GM23338 (cell line): ENCODE data around the gene SPNS3. TPM values are rescaled to one million over a fixed set of nuclear protein-coding genes. Genes with fewer than 3 reads are reported as not detected.

Experiments used
- ATAC-seq: fragments of 200-7000 bp; cut with Tn5 transposase; 3 replicates; pipeline ENCODE4 v1.9.1; 2020
- DNase-seq: peaks from one replicate; pipeline ENCODE4 v3.0.0-alpha.2; 2015; ENCODE audit warnings: low spot score
- H2AFZ ChIP-seq: fragments of 200-600 bp; sonication (generic); 2 replicates; pipeline ENCODE4 v1.8.0; 2016; ENCODE audit warnings: antibody characterized with exemption, mild to moderate bottlenecking, moderate library complexity
- H3F3A ChIP-seq: fragments of 200-600 bp; sonication (generic); replicated peaks from 2 replicates; pipeline ENCODE4 v1.8.0; 2017; ENCODE audit warnings: antibody characterized with exemption, mixed run types, low read depth
- H3K27ac ChIP-seq: fragments of 200-600 bp; sonication (generic); 2 replicates; pipeline ENCODE4 v1.6.1; 2016; ENCODE audit warnings: low read depth
- H3K27me3 ChIP-seq: fragments of 200-600 bp; sonication (generic); 2 replicates; pipeline ENCODE4 v1.8.0; 2016; ENCODE audit warnings: mild to moderate bottlenecking, mixed run types, moderate library complexity; ENCODE audit not compliant: insufficient read depth
- H3K36me3 ChIP-seq: fragments of 200-600 bp; sonication (generic); 2 replicates; pipeline ENCODE4 v1.8.0; 2016; ENCODE audit warnings: mild to moderate bottlenecking; ENCODE audit not compliant: insufficient read depth
- H3K4me1 ChIP-seq: fragments of 200-600 bp; sonication (generic); 2 replicates; pipeline ENCODE4 v1.8.0; 2016; ENCODE audit warnings: mild to moderate bottlenecking, moderate library complexity; ENCODE audit not compliant: insufficient read depth
- H3K4me2 ChIP-seq: fragments of 200-600 bp; sonication (generic); 2 replicates; pipeline ENCODE4 v1.7.1; 2017; ENCODE audit warnings: mixed run types
- H3K4me3 ChIP-seq: fragments of 200-600 bp; sonication (generic); 2 replicates; pipeline ENCODE4 v1.6.1; 2016; ENCODE audit warnings: mixed run types
- H3K79me2 ChIP-seq: fragments of 200-600 bp; sonication (generic); replicated peaks from 2 replicates; pipeline ENCODE4 v1.8.0; 2017; ENCODE audit warnings: mild to moderate bottlenecking; ENCODE audit not compliant: insufficient read depth
- H3K9me2 ChIP-seq: fragments of 200-600 bp; sonication (generic); 2 replicates; pipeline ENCODE4 v1.8.0; 2017; ENCODE audit not compliant: insufficient read depth
- H4K20me1 ChIP-seq: fragments of 200-600 bp; sonication (generic); replicated peaks from 2 replicates; pipeline ENCODE4 v1.8.0; 2017; ENCODE audit warnings: mild to moderate bottlenecking; ENCODE audit not compliant: insufficient read depth
- H3K27ac Mint-ChIP-seq: 2 replicates; pipeline ENCODE4 v1.8.0; 2020; ENCODE audit warnings: inconsistent platforms, mild to moderate bottlenecking, moderate library complexity, mixed read lengths
- H3K27me3 Mint-ChIP-seq: 3 replicates; pipeline ENCODE4 v1.8.0; 2022; ENCODE audit warnings: low read depth, mild to moderate bottlenecking, moderate library complexity, mixed read lengths, inconsistent platforms; ENCODE audit not compliant: insufficient read depth, poor library complexity
- H3K36me3 Mint-ChIP-seq: 3 replicates; pipeline ENCODE4 v1.8.0; 2021; ENCODE audit warnings: low read depth, mild to moderate bottlenecking, inconsistent platforms, moderate library complexity, mixed read lengths
- H3K4me1 Mint-ChIP-seq: 3 replicates; pipeline ENCODE4 v1.8.0; 2020; ENCODE audit warnings: mild to moderate bottlenecking, inconsistent platforms, mixed read lengths
- H3K4me3 Mint-ChIP-seq: 3 replicates; pipeline ENCODE4 v1.8.0; 2021; ENCODE audit warnings: moderate library complexity, mild to moderate bottlenecking, inconsistent platforms, mixed read lengths
- H3K9me3 Mint-ChIP-seq: 3 replicates; pipeline ENCODE4 v1.8.0; 2020; ENCODE audit warnings: moderate library complexity, mild to moderate bottlenecking, inconsistent platforms, mixed read lengths
- CREB1 ChIP-seq: fragments of 250-450 bp; sonication (Bioruptor Pico); IDR thresholded peaks from 2 replicates; pipeline ENCODE4 v1.5.0; 2020; ENCODE audit warnings: low read depth, mild to moderate bottlenecking, moderate library complexity
- EZH2 ChIP-seq: fragments of 200-600 bp; sonication (generic); IDR thresholded peaks from one replicate; pipeline ENCODE4 v1.8.0; 2017; ENCODE audit warnings: antibody characterized with exemption, mild to moderate bottlenecking, low read depth; ENCODE audit not compliant: unreplicated experiment
- EZH2phosphoT487 ChIP-seq: fragments of 200-600 bp; sonication (generic); IDR thresholded peaks from one replicate; pipeline ENCODE4 v1.8.1; 2018; ENCODE audit warnings: antibody characterized with exemption; ENCODE audit not compliant: unreplicated experiment
- NANOG ChIP-seq: IDR thresholded peaks from 2 replicates; pipeline ENCODE4 v1.6.1; 2016; ENCODE audit warnings: antibody characterized with exemption, borderline replicate concordance
- POLR2AphosphoS5 ChIP-seq: IDR thresholded peaks from 2 replicates; pipeline ENCODE4 v1.6.1; 2016; ENCODE audit warnings: antibody characterized with exemption, low read depth
- ZNF331 ChIP-seq: fragments of 250-450 bp; sonication (Bioruptor Pico); IDR thresholded peaks from 2 replicates; pipeline ENCODE4 v1.5.0; 2020; ENCODE audit warnings: low read depth, mild to moderate bottlenecking, moderate library complexity
- polyA plus RNA-seq: library from polyadenylated mRNA; unstranded; fragments of >200 nt; fragmentation: Nextera tagmentation; extraction: Ambion mirVana; gene quantifications from 2 replicates; pipeline ENCODE4 v1.2.1, GENCODE V29; 2016
- total RNA-seq: library from RNA; depleted of rRNA; stranded (reverse); fragments of >200 nt; shearing (Covaris generic); gene quantifications from 2 replicates; pipeline ENCODE4 v1.2.3, GENCODE V29; 2014
- TF ChIP-seq, protein P1 (sequence below), 2 experiments: fragments of 200-600 bp in 1 of 2; sonication (generic) in 1 of 2; conservative IDR thresholded peaks; 2 replicates each; pipeline versions ENCODE4 v1.5.1 to v1.6.1; 2016 to 2017; ENCODE audit warnings: antibody characterized with exemption in 2 of 2, low read depth in 2 of 2, mild to moderate bottlenecking in 2 of 2, moderate library complexity in 1 of 2
- TF ChIP-seq, protein P2 (sequence below): IDR thresholded peaks from one replicate; pipeline ENCODE4 v1.6.1; 2018; ENCODE audit warnings: antibody characterized with exemption; ENCODE audit not compliant: unreplicated experiment

Gene SPNS3
- total and polyA plus RNA-seq, 2 experiments from 2014 or later: not detected

DNA sequence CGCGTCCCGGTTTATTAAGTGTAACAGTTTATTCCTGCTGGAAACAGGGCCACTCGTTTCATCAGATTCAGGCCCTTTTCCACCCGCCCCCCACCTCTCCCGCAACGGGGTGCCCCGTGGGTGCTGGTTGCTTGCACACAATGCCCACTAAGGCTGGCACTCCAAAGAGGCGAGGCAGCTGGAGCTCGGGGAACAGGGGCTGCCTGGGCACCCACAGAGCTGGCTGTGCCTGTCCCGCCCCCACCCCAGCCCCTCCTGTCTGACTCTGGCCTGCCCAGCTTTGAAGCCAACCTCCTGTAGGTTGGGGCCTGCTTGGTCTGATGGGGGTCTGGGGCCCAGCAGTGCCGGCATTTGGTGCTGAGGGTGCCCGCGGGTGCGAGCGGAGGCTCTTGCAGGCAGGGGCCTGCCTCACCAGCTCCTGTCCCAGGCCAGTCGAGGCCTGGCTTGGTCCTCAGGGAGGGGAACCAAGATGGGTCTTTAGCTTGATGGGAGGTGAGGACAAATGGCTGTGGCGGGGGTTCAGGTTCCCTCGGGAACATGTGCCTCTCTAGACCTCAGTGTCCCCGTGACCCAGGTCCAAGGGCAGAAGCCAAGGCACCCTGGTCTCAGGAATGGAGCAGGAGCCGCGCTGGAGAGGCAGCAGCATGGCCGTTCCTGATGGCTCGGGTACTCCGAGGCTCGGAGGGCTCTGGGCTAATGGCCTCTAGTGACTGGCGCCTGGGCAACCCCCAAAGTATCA is 101.4 kb downstream of the SPNS3 start:
- no peak overlapping the region for H3K27ac ChIP-seq
- ATAC-seq (peak; percentile 11), DNase-seq (peak; percentile 43)
- TF ChIP-seq, protein P1, sequence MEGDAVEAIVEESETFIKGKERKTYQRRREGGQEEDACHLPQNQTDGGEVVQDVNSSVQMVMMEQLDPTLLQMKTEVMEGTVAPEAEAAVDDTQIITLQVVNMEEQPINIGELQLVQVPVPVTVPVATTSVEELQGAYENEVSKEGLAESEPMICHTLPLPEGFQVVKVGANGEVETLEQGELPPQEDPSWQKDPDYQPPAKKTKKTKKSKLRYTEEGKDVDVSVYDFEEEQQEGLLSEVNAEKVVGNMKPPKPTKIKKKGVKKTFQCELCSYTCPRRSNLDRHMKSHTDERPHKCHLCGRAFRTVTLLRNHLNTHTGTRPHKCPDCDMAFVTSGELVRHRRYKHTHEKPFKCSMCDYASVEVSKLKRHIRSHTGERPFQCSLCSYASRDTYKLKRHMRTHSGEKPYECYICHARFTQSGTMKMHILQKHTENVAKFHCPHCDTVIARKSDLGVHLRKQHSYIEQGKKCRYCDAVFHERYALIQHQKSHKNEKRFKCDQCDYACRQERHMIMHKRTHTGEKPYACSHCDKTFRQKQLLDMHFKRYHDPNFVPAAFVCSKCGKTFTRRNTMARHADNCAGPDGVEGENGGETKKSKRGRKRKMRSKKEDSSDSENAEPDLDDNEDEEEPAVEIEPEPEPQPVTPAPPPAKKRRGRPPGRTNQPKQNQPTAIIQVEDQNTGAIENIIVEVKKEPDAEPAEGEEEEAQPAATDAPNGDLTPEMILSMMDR (conservative IDR thresholded peaks at IDR 0.05; ENCODE audit: low read depth in 2 of 2): no peak
- TF ChIP-seq CREB1 (CRISPR knock-in tag) (no peak), EZH2 (no peak), ZNF331 (no peak), POLR2AphosphoS5 (peak; percentile 19; the same call in 1 of the 2 replicates), EZH2phosphoT487 (no peak), NANOG (no peak)
- TF ChIP-seq, protein P2, sequence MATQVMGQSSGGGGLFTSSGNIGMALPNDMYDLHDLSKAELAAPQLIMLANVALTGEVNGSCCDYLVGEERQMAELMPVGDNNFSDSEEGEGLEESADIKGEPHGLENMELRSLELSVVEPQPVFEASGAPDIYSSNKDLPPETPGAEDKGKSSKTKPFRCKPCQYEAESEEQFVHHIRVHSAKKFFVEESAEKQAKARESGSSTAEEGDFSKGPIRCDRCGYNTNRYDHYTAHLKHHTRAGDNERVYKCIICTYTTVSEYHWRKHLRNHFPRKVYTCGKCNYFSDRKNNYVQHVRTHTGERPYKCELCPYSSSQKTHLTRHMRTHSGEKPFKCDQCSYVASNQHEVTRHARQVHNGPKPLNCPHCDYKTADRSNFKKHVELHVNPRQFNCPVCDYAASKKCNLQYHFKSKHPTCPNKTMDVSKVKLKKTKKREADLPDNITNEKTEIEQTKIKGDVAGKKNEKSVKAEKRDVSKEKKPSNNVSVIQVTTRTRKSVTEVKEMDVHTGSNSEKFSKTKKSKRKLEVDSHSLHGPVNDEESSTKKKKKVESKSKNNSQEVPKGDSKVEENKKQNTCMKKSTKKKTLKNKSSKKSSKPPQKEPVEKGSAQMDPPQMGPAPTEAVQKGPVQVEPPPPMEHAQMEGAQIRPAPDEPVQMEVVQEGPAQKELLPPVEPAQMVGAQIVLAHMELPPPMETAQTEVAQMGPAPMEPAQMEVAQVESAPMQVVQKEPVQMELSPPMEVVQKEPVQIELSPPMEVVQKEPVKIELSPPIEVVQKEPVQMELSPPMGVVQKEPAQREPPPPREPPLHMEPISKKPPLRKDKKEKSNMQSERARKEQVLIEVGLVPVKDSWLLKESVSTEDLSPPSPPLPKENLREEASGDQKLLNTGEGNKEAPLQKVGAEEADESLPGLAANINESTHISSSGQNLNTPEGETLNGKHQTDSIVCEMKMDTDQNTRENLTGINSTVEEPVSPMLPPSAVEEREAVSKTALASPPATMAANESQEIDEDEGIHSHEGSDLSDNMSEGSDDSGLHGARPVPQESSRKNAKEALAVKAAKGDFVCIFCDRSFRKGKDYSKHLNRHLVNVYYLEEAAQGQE: no peak
- peaks cover 10% of the 10 kb centered on the region for H3F3A ChIP-seq
- H3K4me1 ChIP-seq: peaks cover 7% of the 10 kb centered on the region; the same call in 1 of the 2 replicates
- Mint-ChIP-seq H3K4me3 (peak overlapping the region; percentile 65), H3K27ac (no peak overlapping the region), H3K36me3 (peaks cover 22% of the 10 kb centered on the region), H3K9me3 (no peaks in the 10 kb centered on the region; the same call in 2 of the 3 replicates), H3K27me3 (peaks cover 60% of the 10 kb centered on the region), H3K4me1 (peaks cover 21% of the 10 kb centered on the region)
- no peaks in the 10 kb centered on the region for H3K9me2 ChIP-seq
- H3K4me2 ChIP-seq: peak overlapping the region; percentile 75
- H3K27me3 ChIP-seq: peaks cover 22% of the 10 kb centered on the region
- H2AFZ ChIP-seq: no peak overlapping the region
- H3K4me3 ChIP-seq: peak overlapping the region; percentile 50; the same call in 1 of the 2 replicates
- no peaks in the 10 kb centered on the region for H3K79me2 ChIP-seq
- peaks cover 8% of the 10 kb centered on the region for H4K20me1 ChIP-seq
- no peaks in the 10 kb centered on the region; the same call in 1 of the 2 replicates for H3K36me3 ChIP-seq
